ENCODE data around the gene ICAM5.

GRCh38 chr19:10256551-10256950, 33.2 kb upstream of the ICAM5 start:
- no peak for TF ChIP-seq CTCF (optimal IDR thresholded peaks at IDR 0.05 in 1 of 3, IDR thresholded peaks at IDR 0.05 in 1 of 3, conservative IDR thresholded peaks at IDR 0.05 in 1 of 3; ENCODE audit: extremely low read depth in 1 of 3, insufficient read depth in 2 of 3, low read length in 3 of 3)
- TF ChIP-seq EZH2 (IDR thresholded peaks at IDR 0.05; ENCODE audit: low read length) = no peak

Measured in keratinocyte (primary cell).